Activated naive CD4-positive, alpha-beta T cell treated with anti-CD3 and anti-CD28 coated beads, Interleukin-2, amount 10 ng/mL, durations not matched to agents 7 days and 5 days (primary cell): ENCODE measurements around the gene DIAPH3.

Source experiments
- CTCF ChIA-PET: fragments of 350-600 bp; sonication (Branson Sonifier 250); formaldehyde crosslinking; loops from one replicate; lab custom pipeline; 2021; ENCODE audit warnings: antibody characterized with exemption; lab: Charles Lee
- DNase-seq: peaks from one replicate; pipeline ENCODE4 v3.0.0-alpha.2; 2020
- H3K27ac Mint-ChIP-seq: one replicate; pipeline ENCODE4 v1.8.0; 2021; ENCODE audit warnings: mild to moderate bottlenecking, moderate library complexity, mixed read lengths
- H3K27me3 Mint-ChIP-seq: one replicate; pipeline ENCODE4 v1.8.0; 2021; ENCODE audit warnings: mild to moderate bottlenecking, mixed read lengths
- H3K36me3 Mint-ChIP-seq: one replicate; pipeline ENCODE4 v1.8.0; 2021; ENCODE audit warnings: mixed read lengths
- H3K4me1 Mint-ChIP-seq: one replicate; pipeline ENCODE4 v1.8.0; 2021; ENCODE audit warnings: mixed read lengths
- H3K4me3 Mint-ChIP-seq: one replicate; pipeline ENCODE4 v1.8.0; 2021; ENCODE audit warnings: mild to moderate bottlenecking, moderate library complexity, mixed read lengths
- H3K9me3 Mint-ChIP-seq: one replicate; pipeline ENCODE4 v1.8.0; 2021; ENCODE audit warnings: mixed read lengths

Gene DIAPH3

GRCh38 chr13:60139272-60139671 lies 24.5 kb downstream of the DIAPH3 start:
- H3K27me3 Mint-ChIP-seq, result no peaks in the 10 kb centered on the region
- H3K4me1 Mint-ChIP-seq, result peaks cover 9% of the 10 kb centered on the region
- no peak overlapping the region for H3K4me3 Mint-ChIP-seq
- no peaks in the 10 kb centered on the region for H3K9me3 Mint-ChIP-seq
- peaks cover 5% of the 10 kb centered on the region for H3K36me3 Mint-ChIP-seq
- no peak for DNase-seq
- CTCF ChIA-PET, result no interaction called here
- no peak overlapping the region for H3K27ac Mint-ChIP-seq

GRCh38 chr13:60138674-60139073 lies 25.1 kb downstream of the DIAPH3 start:
- Mint-ChIP-seq H3K27ac (no peak overlapping the region), H3K4me1 (peaks cover 8% of the 10 kb centered on the region), H3K36me3 (peaks cover 8% of the 10 kb centered on the region), H3K4me3 (no peak overlapping the region), H3K9me3 (no peaks in the 10 kb centered on the region), H3K27me3 (no peaks in the 10 kb centered on the region)
- CTCF ChIA-PET, result no interaction called here
- DNase-seq, result no peak

GRCh38 chr13:60137911-60138560 lies 25.7 kb downstream of the DIAPH3 start:
- Mint-ChIP-seq H3K27ac (no peak overlapping the region), H3K36me3 (peaks cover 5% of the 10 kb centered on the region), H3K27me3 (no peaks in the 10 kb centered on the region), H3K9me3 (no peaks in the 10 kb centered on the region), H3K4me3 (no peak overlapping the region), H3K4me1 (peaks cover 8% of the 10 kb centered on the region)
- DNase-seq, result no peak
- CTCF ChIA-PET, result no interaction called here

- H3K36me3 Mint-ChIP-seq, result peaks cover 6% of the 10 kb centered on the region
These were observed 28.4 kb downstream of the DIAPH3 start for GRCh38 chr13:60135344-60135743.

GRCh38 chr13:60134376-60134775 lies 29.4 kb downstream of the DIAPH3 start:
- CTCF ChIA-PET, result no interaction called here
- peaks cover 9% of the 10 kb centered on the region for H3K36me3 Mint-ChIP-seq
- H3K9me3 Mint-ChIP-seq, result no peaks in the 10 kb centered on the region
- no peak for DNase-seq
- peaks cover 8% of the 10 kb centered on the region for H3K4me1 Mint-ChIP-seq
- no peaks in the 10 kb centered on the region for H3K27me3 Mint-ChIP-seq
- H3K4me3 Mint-ChIP-seq, result no peak overlapping the region
- no peak overlapping the region for H3K27ac Mint-ChIP-seq

More at GRCh38 chr13:60135344-60135743, 28.4 kb downstream of the DIAPH3 start:
- H3K9me3 Mint-ChIP-seq, result no peaks in the 10 kb centered on the region
- H3K4me1 Mint-ChIP-seq, result peaks cover 8% of the 10 kb centered on the region
- H3K27ac Mint-ChIP-seq, result no peak overlapping the region
- CTCF ChIA-PET, result no interaction called here
- no peaks in the 10 kb centered on the region for H3K27me3 Mint-ChIP-seq
- no peak for DNase-seq
- no peak overlapping the region for H3K4me3 Mint-ChIP-seq

GRCh38 chr13:60121337-60121687 lies 42.4 kb downstream of the DIAPH3 start:
- CTCF ChIA-PET, result no interaction called here
- Mint-ChIP-seq H3K27me3 (no peaks in the 10 kb centered on the region), H3K36me3 (peaks cover 14% of the 10 kb centered on the region), H3K4me1 (no peaks in the 10 kb centered on the region), H3K4me3 (no peak overlapping the region), H3K27ac (no peak overlapping the region), H3K9me3 (peaks cover 6% of the 10 kb centered on the region)
- no peak for DNase-seq

- CTCF ChIA-PET, result no interaction called here
- DNase-seq, result no peak
- Mint-ChIP-seq H3K27ac (no peak overlapping the region), H3K36me3 (peaks cover 10% of the 10 kb centered on the region), H3K4me3 (no peak overlapping the region), H3K27me3 (no peaks in the 10 kb centered on the region), H3K9me3 (peaks cover 3% of the 10 kb centered on the region), H3K4me1 (no peaks in the 10 kb centered on the region)
These were observed 43.0 kb downstream of the DIAPH3 start for GRCh38 chr13:60120617-60121336.

- peaks cover 10% of the 10 kb centered on the region for H3K9me3 Mint-ChIP-seq
- CTCF ChIA-PET, result no interaction called here
- H3K36me3 Mint-ChIP-seq, result peaks cover 15% of the 10 kb centered on the region
- H3K4me1 Mint-ChIP-seq, result no peaks in the 10 kb centered on the region
- no peak for DNase-seq
- H3K27ac Mint-ChIP-seq, result no peak overlapping the region
- H3K27me3 Mint-ChIP-seq, result no peaks in the 10 kb centered on the region
- no peak overlapping the region for H3K4me3 Mint-ChIP-seq
These were observed 44.9 kb downstream of the DIAPH3 start for GRCh38 chr13:60118696-60119400.

GRCh38 chr13:60114499-60115028 lies 49.2 kb downstream of the DIAPH3 start:
- CTCF ChIA-PET, result no interaction called here
- Mint-ChIP-seq H3K27me3 (no peaks in the 10 kb centered on the region), H3K36me3 (peaks cover 29% of the 10 kb centered on the region), H3K4me3 (no peak overlapping the region), H3K27ac (no peak overlapping the region), H3K4me1 (no peaks in the 10 kb centered on the region), H3K9me3 (peaks cover 10% of the 10 kb centered on the region)
- DNase-seq, result no peak

- Mint-ChIP-seq H3K27me3 (no peaks in the 10 kb centered on the region), H3K36me3 (peaks cover 41% of the 10 kb centered on the region), H3K9me3 (peaks cover 10% of the 10 kb centered on the region), H3K4me1 (no peaks in the 10 kb centered on the region), H3K4me3 (no peak overlapping the region), H3K27ac (no peak overlapping the region)
- DNase-seq, result no peak
- CTCF ChIA-PET, result no interaction called here
These were observed 51.0 kb downstream of the DIAPH3 start for GRCh38 chr13:60112771-60113170.

- Mint-ChIP-seq H3K36me3 (peaks cover 47% of the 10 kb centered on the region), H3K9me3 (peaks cover 10% of the 10 kb centered on the region), H3K4me1 (no peaks in the 10 kb centered on the region), H3K27me3 (no peaks in the 10 kb centered on the region), H3K4me3 (no peak overlapping the region), H3K27ac (no peak overlapping the region)
- CTCF ChIA-PET, result no interaction called here
- no peak for DNase-seq
These were observed 52.0 kb downstream of the DIAPH3 start for GRCh38 chr13:60111691-60112090.

GRCh38 chr13:60109285-60109684 lies 54.4 kb downstream of the DIAPH3 start:
- Mint-ChIP-seq H3K4me1 (no peaks in the 10 kb centered on the region), H3K9me3 (peaks cover 4% of the 10 kb centered on the region), H3K27me3 (no peaks in the 10 kb centered on the region), H3K36me3 (peaks cover 49% of the 10 kb centered on the region), H3K4me3 (no peak overlapping the region), H3K27ac (no peak overlapping the region)
- CTCF ChIA-PET, result interaction anchor here (0.7 kb wide), 1 partner anchor 1484 kb away, joined by 4 read pairs; no protein-coding TSS in a partner anchor
- DNase-seq, result no peak

- CTCF ChIA-PET, result no interaction called here
- H3K27me3 Mint-ChIP-seq, result no peaks in the 10 kb centered on the region
- no peaks in the 10 kb centered on the region for H3K9me3 Mint-ChIP-seq
- no peak overlapping the region for H3K27ac Mint-ChIP-seq
- no peak overlapping the region for H3K4me3 Mint-ChIP-seq
- DNase-seq, result no peak
- H3K4me1 Mint-ChIP-seq, result no peaks in the 10 kb centered on the region
- H3K36me3 Mint-ChIP-seq, result peaks cover 44% of the 10 kb centered on the region
These were observed 55.1 kb downstream of the DIAPH3 start for GRCh38 chr13:60108589-60108988.

- peaks cover 2% of the 10 kb centered on the region for H3K9me3 Mint-ChIP-seq
- no peak overlapping the region for H3K4me3 Mint-ChIP-seq
- CTCF ChIA-PET, result interaction anchor here (0.7 to 0.8 kb wide), 2 partner anchors 26 to 43 kb away, joined by 3 read pairs; no protein-coding TSS in a partner anchor
- H3K4me1 Mint-ChIP-seq, result no peaks in the 10 kb centered on the region
- no peak overlapping the region for H3K27ac Mint-ChIP-seq
- H3K36me3 Mint-ChIP-seq, result peaks cover 5% of the 10 kb centered on the region
- H3K27me3 Mint-ChIP-seq, result no peaks in the 10 kb centered on the region
- no peak for DNase-seq
These were observed 63.9 kb downstream of the DIAPH3 start for GRCh38 chr13:60099631-60100420.
